ENCODE results near the gene VWA8.

GRCh38 chr13:41864658-41865057 lies 96.3 kb downstream of the VWA8 start:
- TF ChIP-seq CTCF (IDR thresholded peaks at IDR 0.05) (no peak), POLR2A (IDR thresholded peaks at IDR 0.05) (no peak)
